SU-DHL-6 (cell line): Measurements from ENCODE around the gene ITFG1.
"Not testable (repeated sequence)": the region's sequence is repeated elsewhere in the genome, so short reads cannot be mapped to it uniquely, and the experiment has no call there.

ENCODE experiments used
- H2AFZ ChIP-seq: fragments of 200-600 bp; sonication (generic); 2 replicates; pipeline ENCODE4 v1.6.1; 2014; ENCODE audit warnings: low read depth, mild to moderate bottlenecking, moderate library complexity, mixed read lengths, antibody characterized with exemption, low read length; ENCODE audit not compliant: severe bottlenecking
- H3F3A ChIP-seq: fragments of 200-600 bp; shearing (Covaris generic); 2 replicates; pipeline ENCODE4 v1.6.0; 2016; ENCODE audit warnings: antibody characterized with exemption, mild to moderate bottlenecking; ENCODE audit not compliant: insufficient read depth
- H3K27ac ChIP-seq: fragments of 200-600 bp; sonication (generic); 2 replicates; pipeline ENCODE4 v1.5.1; 2016; ENCODE audit warnings: low read depth, mild to moderate bottlenecking, low read length, moderate library complexity, mixed read lengths
- H3K27me3 ChIP-seq: fragments of 200-600 bp; sonication (generic), shearing (Covaris generic); 2 replicates; pipeline ENCODE4 v1.6.0; 2014; ENCODE audit warnings: mild to moderate bottlenecking, low read length
- H3K36me3 ChIP-seq: fragments of 200-600 bp; sonication (generic); 2 replicates; pipeline ENCODE4 v1.6.1; 2014; ENCODE audit warnings: mild to moderate bottlenecking, low read length, mixed read lengths
- H3K4me2 ChIP-seq: fragments of 300-600, 200-600 bp; shearing (Covaris generic), sonication (generic); 2 replicates; pipeline ENCODE4 v1.6.0; 2014; ENCODE audit warnings: low read length, low read depth, mild to moderate bottlenecking; ENCODE audit not compliant: poor library complexity, severe bottlenecking
- H3K4me3 ChIP-seq: fragments of 200-600 bp; sonication (generic); 2 replicates; pipeline ENCODE4 v1.5.1; 2014; ENCODE audit warnings: antibody characterized with exemption, low read length, mild to moderate bottlenecking, mixed read lengths; ENCODE audit not compliant: insufficient read depth, poor library complexity, severe bottlenecking
- H3K79me2 ChIP-seq: fragments of 200-600 bp; sonication (generic); 2 replicates; pipeline ENCODE4 v1.6.1; 2014; ENCODE audit warnings: mild to moderate bottlenecking, low read length, moderate library complexity; ENCODE audit not compliant: insufficient read depth
- H3K9ac ChIP-seq: fragments of 200-600 bp; sonication (generic); 2 replicates; pipeline ENCODE4 v1.7.0; 2014; ENCODE audit warnings: mild to moderate bottlenecking, low read length
- H3K9me2 ChIP-seq: fragments of 200-600 bp; sonication (generic); replicated peaks from 2 replicates; pipeline ENCODE4 v1.6.1; 2014; ENCODE audit warnings: low read length; ENCODE audit not compliant: insufficient read depth
- H3K9me3 ChIP-seq: fragments of 200-600 bp; sonication (generic); 2 replicates; pipeline ENCODE4 v1.6.1; 2014; ENCODE audit warnings: low read length, mixed read lengths; ENCODE audit not compliant: insufficient read depth
- H4K20me1 ChIP-seq: fragments of 200-600 bp; sonication (generic); 2 replicates; pipeline ENCODE4 v1.6.1; 2014; ENCODE audit warnings: low read depth, mild to moderate bottlenecking, antibody characterized with exemption, low read length, moderate library complexity, mixed read lengths
- CTCF ChIP-seq: fragments of 200-600 bp; sonication (generic); IDR thresholded peaks from one replicate; pipeline ENCODE4 v1.5.1; 2017; ENCODE audit warnings: antibody characterized with exemption, mild to moderate bottlenecking, low read length, moderate library complexity; ENCODE audit not compliant: insufficient read depth, poor library complexity, severe bottlenecking
- EZH2phosphoT487 ChIP-seq: fragments of 200-600 bp; sonication (generic), shearing (Covaris generic); conservative IDR thresholded peaks from 2 replicates; pipeline ENCODE4 v1.6.1; 2018; ENCODE audit warnings: mild to moderate bottlenecking, antibody characterized with exemption, low read length, moderate library complexity, mixed read lengths

ITFG1 gene

GRCh38 chr16:47363761-47364160 lies 97.1 kb downstream of the ITFG1 start:
- Histone ChIP-seq H2AFZ (no peak overlapping the region), H3K36me3 (peaks cover 13% of the 10 kb centered on the region), H3K79me2 (no peaks in the 10 kb centered on the region), H3K4me2 (no peak overlapping the region), H3F3A (no peaks in the 10 kb centered on the region; the same call in 1 of the 2 replicates), H3K9ac (no peak overlapping the region), H3K9me3 (no peaks in the 10 kb centered on the region), H3K9me2 (no peaks in the 10 kb centered on the region), H4K20me1 (no peaks in the 10 kb centered on the region), H3K4me3 (no peak overlapping the region), H3K27me3 (no peaks in the 10 kb centered on the region), H3K27ac (no peak overlapping the region)
- TF ChIP-seq EZH2phosphoT487 (no peak), CTCF (no peak)

- no peaks in the 10 kb centered on the region for H3K27me3 ChIP-seq
- H3K79me2 ChIP-seq = no peaks in the 10 kb centered on the region
- H3K4me3 ChIP-seq = no peak overlapping the region
- no peaks in the 10 kb centered on the region for H3F3A ChIP-seq
- no peak overlapping the region for H3K4me2 ChIP-seq
- H3K27ac ChIP-seq = no peak overlapping the region
- no peaks in the 10 kb centered on the region for H4K20me1 ChIP-seq
- H3K9me2 ChIP-seq = no peaks in the 10 kb centered on the region
- no peak overlapping the region for H2AFZ ChIP-seq
- H3K9me3 ChIP-seq = no peaks in the 10 kb centered on the region
- TF ChIP-seq EZH2phosphoT487 = no peak
- no peak for TF ChIP-seq CTCF
- H3K36me3 ChIP-seq = peaks cover 15% of the 10 kb centered on the region; the same call in 1 of the 2 replicates
- H3K9ac ChIP-seq = no peak overlapping the region
Observed at GRCh38 chr16:47359478-47359877, 101.4 kb downstream of the ITFG1 start.

GRCh38 chr16:47358816-47359215 lies 102.0 kb downstream of the ITFG1 start:
- Histone ChIP-seq H4K20me1 (no peaks in the 10 kb centered on the region), H2AFZ (no peak overlapping the region), H3K4me2 (no peak overlapping the region), H3K27ac (no peak overlapping the region), H3K9me3 (no peaks in the 10 kb centered on the region), H3K79me2 (no peaks in the 10 kb centered on the region), H3K4me3 (no peak overlapping the region), H3K36me3 (peaks cover 10% of the 10 kb centered on the region; the same call in 1 of the 2 replicates), H3F3A (no peaks in the 10 kb centered on the region), H3K9ac (no peak overlapping the region), H3K9me2 (no peaks in the 10 kb centered on the region), H3K27me3 (no peaks in the 10 kb centered on the region)
- TF ChIP-seq EZH2phosphoT487 (no peak), CTCF (no peak)

- not testable (repeated sequence) for H3K4me3 ChIP-seq, H3K36me3 ChIP-seq, H4K20me1 ChIP-seq, H3K9me2 ChIP-seq, H3K27me3 ChIP-seq, H3F3A ChIP-seq, H3K27ac ChIP-seq, H2AFZ ChIP-seq, H3K9ac ChIP-seq, H3K4me2 ChIP-seq, H3K9me3 ChIP-seq, H3K79me2 ChIP-seq
Observed at GRCh38 chr16:47349029-47349428, 111.8 kb downstream of the ITFG1 start.

- H3K79me2 ChIP-seq, H3K27me3 ChIP-seq, H3K9me3 ChIP-seq, H3K4me2 ChIP-seq, H3K36me3 ChIP-seq, H3K4me3 ChIP-seq, H3F3A ChIP-seq, H3K9me2 ChIP-seq, H3K9ac ChIP-seq, H3K27ac ChIP-seq, H4K20me1 ChIP-seq, H2AFZ ChIP-seq: not testable (repeated sequence)
Observed at GRCh38 chr16:47347021-47347696, 113.7 kb downstream of the ITFG1 start.
